22Rv1 (cell line): ENCODE data around the gene COL18A1.

Experiments
- ZFX ChIP-seq: fragments of 450-650 bp; IDR thresholded peaks from 2 replicates; pipeline ENCODE4 v1.6.1; 2017; ENCODE audit warnings: antibody characterized with exemption, borderline replicate concordance
- TF ChIP-seq, protein P1 (sequence below): fragments of 450-650 bp; IDR thresholded peaks from 2 replicates; pipeline ENCODE4 v1.5.1; 2017; ENCODE audit warnings: mild to moderate bottlenecking

DNA sequence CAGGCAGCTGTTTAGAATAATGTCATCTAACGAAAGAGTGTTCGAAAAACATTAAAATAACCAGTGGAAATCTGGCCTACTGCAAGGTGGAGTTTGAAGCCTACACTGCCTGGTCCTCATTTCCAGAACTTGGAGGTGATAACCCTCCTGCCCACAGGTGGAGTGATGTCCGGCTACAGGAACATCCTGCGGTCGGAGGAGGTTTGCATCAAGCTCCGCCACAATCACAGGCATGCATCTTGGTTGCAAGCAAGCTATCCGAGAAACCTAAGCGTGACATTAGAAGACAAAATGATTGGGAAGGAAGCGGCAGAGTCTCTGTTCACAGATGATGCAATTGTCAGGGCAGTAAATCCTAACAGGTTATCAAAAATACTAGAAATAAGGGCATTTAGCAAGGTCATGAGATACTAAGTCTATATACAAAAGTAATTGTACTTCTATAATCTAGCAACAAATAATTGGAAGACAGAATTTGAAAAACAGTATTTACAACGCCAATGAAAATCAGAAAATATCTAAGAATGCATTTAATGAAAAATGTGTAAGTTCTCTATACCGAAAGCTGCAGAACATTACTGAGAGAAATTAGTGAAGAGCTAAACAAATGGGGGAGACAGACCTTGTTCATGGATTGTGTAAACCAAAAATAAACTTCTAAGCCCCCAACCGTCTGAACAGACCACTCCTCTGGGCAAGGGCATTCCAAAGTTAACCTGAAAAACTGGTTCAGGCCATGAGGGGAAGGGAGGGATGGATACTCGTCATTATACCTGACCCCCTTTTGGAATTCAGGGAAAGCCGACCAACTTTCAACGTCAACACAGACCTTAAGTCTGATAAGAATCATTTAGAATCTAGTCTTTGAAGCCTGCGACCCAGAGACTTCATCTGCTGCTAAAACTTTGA, 141.9 kb downstream of the COL18A1 start:
- TF ChIP-seq, protein P1, sequence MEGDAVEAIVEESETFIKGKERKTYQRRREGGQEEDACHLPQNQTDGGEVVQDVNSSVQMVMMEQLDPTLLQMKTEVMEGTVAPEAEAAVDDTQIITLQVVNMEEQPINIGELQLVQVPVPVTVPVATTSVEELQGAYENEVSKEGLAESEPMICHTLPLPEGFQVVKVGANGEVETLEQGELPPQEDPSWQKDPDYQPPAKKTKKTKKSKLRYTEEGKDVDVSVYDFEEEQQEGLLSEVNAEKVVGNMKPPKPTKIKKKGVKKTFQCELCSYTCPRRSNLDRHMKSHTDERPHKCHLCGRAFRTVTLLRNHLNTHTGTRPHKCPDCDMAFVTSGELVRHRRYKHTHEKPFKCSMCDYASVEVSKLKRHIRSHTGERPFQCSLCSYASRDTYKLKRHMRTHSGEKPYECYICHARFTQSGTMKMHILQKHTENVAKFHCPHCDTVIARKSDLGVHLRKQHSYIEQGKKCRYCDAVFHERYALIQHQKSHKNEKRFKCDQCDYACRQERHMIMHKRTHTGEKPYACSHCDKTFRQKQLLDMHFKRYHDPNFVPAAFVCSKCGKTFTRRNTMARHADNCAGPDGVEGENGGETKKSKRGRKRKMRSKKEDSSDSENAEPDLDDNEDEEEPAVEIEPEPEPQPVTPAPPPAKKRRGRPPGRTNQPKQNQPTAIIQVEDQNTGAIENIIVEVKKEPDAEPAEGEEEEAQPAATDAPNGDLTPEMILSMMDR = no peak
- TF ChIP-seq ZFX = no peak
